Common myeloid progenitor, CD34-positive (primary cell): ENCODE measurements around the gene RAB23.
A peak's percentile ranks its signal among the peaks of the same experiment; 100 is the strongest.

Experiments
- CTCF ChIA-PET: fragments of 350-600 bp; sonication (Branson Sonifier 250); formaldehyde crosslinking; loops from one replicate; lab custom pipeline; 2021; ENCODE audit warnings: antibody characterized with exemption; lab: Charles Lee
- POLR2A ChIA-PET: fragments of 350-600 bp; sonication (Branson Sonifier 250); formaldehyde crosslinking; loops from one replicate; lab custom pipeline; 2021; ENCODE audit warnings: antibody characterized with exemption; lab: Charles Lee
- DNase-seq, 3 donors: peaks; one replicate each; pipeline versions ENCODE4 v3.0.0 to v3.0.0-alpha.2; 2013
- H3K27ac ChIP-seq, 2 experiments: 1 replicate in 1 of 2; 2 replicates in 1 of 2; pipeline ENCODE4 v1.7.0; 2013; ENCODE audit warnings: inconsistent platforms in 2 of 2, low read length in 2 of 2, mild to moderate bottlenecking in 2 of 2, low read depth in 1 of 2, moderate library complexity in 1 of 2; ENCODE audit not compliant: severe bottlenecking in 2 of 2, insufficient read depth in 1 of 2, poor library complexity in 1 of 2
- H3K27me3 ChIP-seq, 5 experiments: replicated peaks in 2 of 5; 1 replicate in 3 of 5; 2 replicates in 2 of 5; pipeline versions ENCODE4 v1.6.1 to v1.7.0; 2013; ENCODE audit warnings: low read length in 4 of 5, mild to moderate bottlenecking in 2 of 5, moderate library complexity in 2 of 5, inconsistent platforms in 1 of 5; ENCODE audit not compliant: insufficient read depth in 5 of 5, control insufficient read depth in 4 of 5
- H3K36me3 ChIP-seq, 4 experiments: 1 replicate in 2 of 4; 2 replicates in 2 of 4; pipeline versions ENCODE4 v1.6.1 to v1.7.0; 2013; ENCODE audit warnings: low read length in 3 of 4, control low read depth in 1 of 4, mild to moderate bottlenecking in 1 of 4; ENCODE audit not compliant: control insufficient read depth in 4 of 4, insufficient read depth in 4 of 4
- H3K4me1 ChIP-seq, 4 experiments: 1 replicate in 3 of 4; 2 replicates in 1 of 4; pipeline versions ENCODE4 v1.6.1 to v1.7.1; 2013; ENCODE audit warnings: low read length in 3 of 4, mild to moderate bottlenecking in 3 of 4, control low read depth in 1 of 4, inconsistent platforms in 1 of 4, moderate library complexity in 1 of 4; ENCODE audit not compliant: control insufficient read depth in 4 of 4, insufficient read depth in 4 of 4; ENCODE audit errors: control extremely low read depth in 1 of 4
- H3K4me3 ChIP-seq, 7 experiments: 1 replicate in 4 of 7; 2 replicates in 3 of 7; pipeline versions ENCODE4 v1.5.1 to v1.7.0; 2013; ENCODE audit warnings: mild to moderate bottlenecking in 7 of 7, low read length in 6 of 7, moderate library complexity in 6 of 7, inconsistent platforms in 2 of 7, low read depth in 2 of 7, control low read depth in 1 of 7; ENCODE audit not compliant: insufficient read depth in 4 of 7, control insufficient read depth in 1 of 7; ENCODE audit errors: extremely low read depth in 1 of 7
- H3K9me3 ChIP-seq, 5 experiments: 1 replicate in 4 of 5; 2 replicates in 1 of 5; pipeline versions ENCODE4 v1.6.1 to v1.7.1; 2013; ENCODE audit warnings: low read length in 4 of 5, mild to moderate bottlenecking in 2 of 5, inconsistent platforms in 1 of 5, low read depth in 1 of 5, moderate library complexity in 1 of 5; ENCODE audit not compliant: control insufficient read depth in 4 of 5, insufficient read depth in 2 of 5; ENCODE audit errors: control extremely low read depth in 1 of 5
- WGBS: methylation state at CpG from one replicate; pipeline ENCODE4 v1.1.5; 2013; ENCODE audit not compliant: insufficient coverage; 5-methylcytosine and 5-hydroxymethylcytosine counted together

Gene RAB23

GRCh38 chr6:57207141-57207540 is 15.0 kb downstream of the RAB23 start:
- no peaks in the 10 kb centered on the region for H3K36me3 ChIP-seq
- no peak for DNase-seq
- H3K27ac ChIP-seq, result no peak overlapping the region
- H3K9me3 ChIP-seq, result no peaks in the 10 kb centered on the region
- POLR2A ChIA-PET, result no interaction called here
- H3K4me3 ChIP-seq, result no peak overlapping the region
- no peaks in the 10 kb centered on the region for H3K27me3 ChIP-seq
- CTCF ChIA-PET, result interaction anchor here (0.6 to 1.2 kb wide), 4 partner anchors 15 to 91 kb away, joined by 3 to 4 read pairs (median 3); partner anchors contain the start of gene RAB23
- no peaks in the 10 kb centered on the region for H3K4me1 ChIP-seq
- 92% methylated on average over 2 of the region's 2 CpGs for whole genome bisulfite sequencing

- no peak overlapping the region for H3K27ac ChIP-seq
- POLR2A ChIA-PET, result no interaction called here
These were observed 16.4 kb downstream of the RAB23 start for GRCh38 chr6:57205550-57206328.

GRCh38 chr6:57201718-57202117 is 20.4 kb downstream of the RAB23 start:
- ChIA-PET CTCF (interaction anchor here (1.1 to 1.3 kb wide), 2 partner anchors 13 to 114 kb away, joined by 3 read pairs; no protein-coding TSS in a partner anchor), POLR2A (no interaction called here)
- H3K27me3 ChIP-seq, result no peaks in the 10 kb centered on the region
- WGBS, result 100% methylated on average over 1 of the region's 1 CpG
- H3K4me1 ChIP-seq, result no peaks in the 10 kb centered on the region
- no peaks in the 10 kb centered on the region for H3K9me3 ChIP-seq
- DNase-seq, result no peak
- H3K27ac ChIP-seq, result no peak overlapping the region
- no peak overlapping the region for H3K4me3 ChIP-seq
- H3K36me3 ChIP-seq, result no peaks in the 10 kb centered on the region

More at GRCh38 chr6:57205550-57206328, 16.4 kb downstream of the RAB23 start:
- no peaks in the 10 kb centered on the region for H3K4me1 ChIP-seq
- no peak overlapping the region for H3K4me3 ChIP-seq
- no peaks in the 10 kb centered on the region for H3K27me3 ChIP-seq
- WGBS, result 92% methylated on average over 7 of the region's 7 CpGs
- H3K9me3 ChIP-seq, result no peaks in the 10 kb centered on the region
- no peaks in the 10 kb centered on the region for H3K36me3 ChIP-seq
- DNase-seq, result no peak
- CTCF ChIA-PET, result interaction anchor here (1.6 kb wide), 1 partner anchor 16 kb away, joined by 5 read pairs; no protein-coding TSS in a partner anchor

GRCh38 chr6:57198926-57199636 is 23.0 kb downstream of the RAB23 start:
- no peaks in the 10 kb centered on the region for H3K36me3 ChIP-seq
- H3K27me3 ChIP-seq, result no peaks in the 10 kb centered on the region
- ChIA-PET CTCF (interaction anchor here (0.6 kb wide), 1 partner anchor 118 kb away, joined by 3 read pairs; the partner anchor contains the start of gene PRIM2), POLR2A (no interaction called here)
- no peaks in the 10 kb centered on the region for H3K9me3 ChIP-seq
- DNase-seq, result no peak
- no peak overlapping the region for H3K27ac ChIP-seq
- no peaks in the 10 kb centered on the region for H3K4me1 ChIP-seq
- no peak overlapping the region for H3K4me3 ChIP-seq
- 92% methylated on average over 2 of the region's 6 CpGs for WGBS

GRCh38 chr6:57195457-57195856 is 26.6 kb downstream of the RAB23 start:
- Histone ChIP-seq H3K27me3 (no peaks in the 10 kb centered on the region), H3K9me3 (no peaks in the 10 kb centered on the region), H3K4me3 (no peak overlapping the region), H3K27ac (no peak overlapping the region), H3K4me1 (no peaks in the 10 kb centered on the region), H3K36me3 (peaks cover 0 to 6% (median under 1%) of the 10 kb centered on the region in 4 experiments)
- DNase-seq, result no peak
- POLR2A ChIA-PET, result no interaction called here
- CTCF ChIA-PET, result no interaction called here
- WGBS, result 88% methylated on average over 1 of the region's 2 CpGs

- CTCF ChIA-PET, result no interaction called here
- Histone ChIP-seq H3K4me1 (no peaks in the 10 kb centered on the region), H3K4me3 (no peak overlapping the region), H3K27ac (no peak overlapping the region), H3K9me3 (no peaks in the 10 kb centered on the region), H3K27me3 (no peaks in the 10 kb centered on the region), H3K36me3 (peaks cover 0 to 6% (median under 1%) of the 10 kb centered on the region in 4 experiments)
- no peak for DNase-seq
- POLR2A ChIA-PET, result no interaction called here
These were observed 28.9 kb downstream of the RAB23 start for GRCh38 chr6:57193177-57193576.

- Histone ChIP-seq H3K4me1 (no peaks in the 10 kb centered on the region), H3K27me3 (no peaks in the 10 kb centered on the region), H3K36me3 (peaks cover 0 to 10% (median 9%) of the 10 kb centered on the region in 4 experiments), H3K9me3 (no peaks in the 10 kb centered on the region), H3K27ac (no peak overlapping the region), H3K4me3 (no peak overlapping the region)
- CTCF ChIA-PET, result interaction anchor here (0.8 to 3.7 kb wide), 13 partner anchors 10 to 134 kb away, joined by 3 to 30 read pairs (median 4); partner anchors contain the start of genes BAG2 and PRIM2
- POLR2A ChIA-PET, result interaction anchor here (0.6 kb wide), 1 partner anchor 144 kb away, joined by 3 read pairs; no protein-coding TSS in a partner anchor
- DNase-seq, result peak in 2 of 3 donors; percentile 42 to 43
- 80% methylated on average over 1 of the region's 2 CpGs for WGBS
These were observed 32.0 kb downstream of the RAB23 start for GRCh38 chr6:57190140-57190539.
